OCI-LY7 (cell line): ENCODE data around the gene ADCY7. TPM values are rescaled to one million over a fixed set of nuclear protein-coding genes. Genes with fewer than 3 reads are reported as not detected.

Experiments used
- BruUV-seq: library from RNA; stranded (reverse); fragments of 400-500 nt; replicated peaks from 2 replicates; lab custom pipeline; 2021; lab: Mats Ljungman, UMichigan
- CTCF ChIA-PET: fragments of 300-600 bp; sonication (Branson Sonifier 250); formaldehyde crosslinking; loops from one replicate; lab custom pipeline; 2022; ENCODE audit warnings: antibody characterized with exemption; ENCODE audit not compliant: unreplicated experiment; lab: Charles Lee
- POLR2A ChIA-PET: fragments of 300-600 bp; sonication (Branson Sonifier 250); formaldehyde crosslinking; loops from one replicate; lab custom pipeline; 2022; ENCODE audit warnings: antibody characterized with exemption; lab: Charles Lee
- DNase-seq: peaks from one replicate; pipeline ENCODE4 v3.0.0-alpha.2; 2015; ENCODE audit warnings: low spot score
- H2AFZ ChIP-seq: fragments of 200-600 bp; sonication (generic), shearing (Covaris generic); 2 replicates; pipeline ENCODE4 v1.6.1; 2014; ENCODE audit warnings: mild to moderate bottlenecking, antibody characterized with exemption, low read length, moderate library complexity
- H3K27ac ChIP-seq: fragments of 200-600 bp; sonication (generic); 2 replicates; pipeline ENCODE4 v1.5.1; 2014; ENCODE audit warnings: mixed run types, low read depth, mild to moderate bottlenecking, moderate library complexity, low read length, inconsistent platforms; ENCODE audit not compliant: poor library complexity, severe bottlenecking
- H3K36me3 ChIP-seq: fragments of 200-600 bp; sonication (generic); 2 replicates; pipeline ENCODE4 v1.6.1; 2014; ENCODE audit warnings: mild to moderate bottlenecking, antibody characterized with exemption, low read length, moderate library complexity, mixed read lengths; ENCODE audit not compliant: insufficient read depth
- H3K4me1 ChIP-seq: fragments of 200-600 bp; sonication (generic); 2 replicates; pipeline ENCODE4 v1.5.1; 2014; ENCODE audit warnings: mild to moderate bottlenecking, low read length; ENCODE audit not compliant: insufficient read depth, poor library complexity, severe bottlenecking
- H3K4me2 ChIP-seq: fragments of 200-600 bp; sonication (generic); 2 replicates; pipeline ENCODE4 v1.6.1; 2014; ENCODE audit warnings: mild to moderate bottlenecking, low read length
- H3K4me3 ChIP-seq: fragments of 200-600 bp; sonication (generic); 2 replicates; pipeline ENCODE4 v1.5.1; 2014; ENCODE audit warnings: mild to moderate bottlenecking, low read depth, low read length; ENCODE audit not compliant: poor library complexity, severe bottlenecking
- H3K79me2 ChIP-seq: fragments of 200-600 bp; sonication (generic); 2 replicates; pipeline ENCODE4 v1.6.1; 2016; ENCODE audit warnings: low read depth, mild to moderate bottlenecking, low read length, moderate library complexity, mixed read lengths; ENCODE audit not compliant: insufficient read depth
- H3K9me2 ChIP-seq: fragments of 200-600 bp; sonication (generic); 2 replicates; pipeline ENCODE4 v1.6.1; 2016; ENCODE audit warnings: mild to moderate bottlenecking, low read length, mixed read lengths; ENCODE audit not compliant: insufficient read depth
- H3K9me3 ChIP-seq: fragments of 200-600 bp; sonication (generic); 2 replicates; pipeline ENCODE4 v1.6.1; 2014; ENCODE audit warnings: mild to moderate bottlenecking, mixed run types, low read length, mixed read lengths
- H4K20me1 ChIP-seq: fragments of 200-600 bp; sonication (generic); 2 replicates; pipeline ENCODE4 v1.6.1; 2014; ENCODE audit warnings: mild to moderate bottlenecking, antibody characterized with exemption, low read length, moderate library complexity, mixed read lengths; ENCODE audit not compliant: insufficient read depth
- CTCF ChIP-seq: fragments of 200-600 bp; sonication (generic); conservative IDR thresholded peaks from 2 replicates; pipeline ENCODE4 v1.5.1; 2014; ENCODE audit warnings: mild to moderate bottlenecking, antibody characterized with exemption, low read length, moderate library complexity, mixed read lengths
- EZH2phosphoT487 ChIP-seq: fragments of 200-600 bp; sonication (generic); IDR thresholded peaks from 2 replicates; pipeline ENCODE4 v1.6.1; 2018; ENCODE audit warnings: low read depth, borderline replicate concordance, mild to moderate bottlenecking, mixed run types, antibody characterized with exemption, low read length, moderate library complexity, mixed read lengths
- intact Hi-C: fragments of 100-400 bp; cut with micrococcal nuclease; formaldehyde crosslinking; loops from one replicate; pipeline ENCODE4 v1.10.0; 2022; ENCODE audit not compliant: unreplicated experiment
- total RNA-seq, 2 experiments: library from RNA; depleted of rRNA in 1 of 2; stranded (reverse); fragments of >200 nt in 1 of 2; shearing (Covaris generic) in 1 of 2; gene quantifications; 2 replicates each; pipeline ENCODE4 v1.2.3, GENCODE V29; 2014 to 2022

ADCY7 gene
- total RNA-seq, 2 experiments from 2014 or later, result 49.9 to 77.7 TPM

GRCh38 chr16:50272111-50272571 is 5.8 kb downstream of the ADCY7 start:
- no peak overlapping the region for H3K4me2 ChIP-seq
- no TSS peak for BruUV-seq
- ChIA-PET CTCF (interaction anchor here (0.5 to 2.1 kb wide), 2 partner anchors 10 to 85 kb away, joined by 3 to 4 read pairs; no protein-coding TSS in a partner anchor), POLR2A (interaction anchor here (0.9 kb wide), 1 partner anchor 12 kb away, joined by 6 read pairs; no protein-coding TSS in a partner anchor)
- no peak for TF ChIP-seq EZH2phosphoT487
- TF ChIP-seq CTCF, result no peak
- intact Hi-C loops, result no loop called here
- peaks cover 42% of the 10 kb centered on the region for H3K79me2 ChIP-seq
- no peak overlapping the region for H3K4me3 ChIP-seq
- H3K9me2 ChIP-seq, result no peaks in the 10 kb centered on the region
- DNase-seq, result no peak
- peaks cover 4% of the 10 kb centered on the region for H3K36me3 ChIP-seq
- H4K20me1 ChIP-seq, result peaks cover 3% of the 10 kb centered on the region; the same call in 1 of the 2 replicates
- H3K4me1 ChIP-seq, result peaks cover 75% of the 10 kb centered on the region
- no peak overlapping the region for H3K27ac ChIP-seq
- no peaks in the 10 kb centered on the region; the same call in 1 of the 2 replicates for H3K9me3 ChIP-seq
- H2AFZ ChIP-seq, result no peak overlapping the region

GRCh38 chr16:50272687-50273381 is 6.5 kb downstream of the ADCY7 start:
- intact Hi-C loops, result no loop called here
- Histone ChIP-seq H3K4me3 (no peak overlapping the region), H3K4me1 (peaks cover 69% of the 10 kb centered on the region)

More at GRCh38 chr16:50272687-50273381, 6.5 kb downstream of the ADCY7 start:
- Histone ChIP-seq H3K36me3 (peaks cover 7% of the 10 kb centered on the region), H3K27ac (peak overlapping the region; percentile 80), H2AFZ (no peak overlapping the region), H3K79me2 (peaks cover 41% of the 10 kb centered on the region), H3K9me3 (no peaks in the 10 kb centered on the region; the same call in 1 of the 2 replicates), H3K9me2 (no peaks in the 10 kb centered on the region), H4K20me1 (peaks cover 5% of the 10 kb centered on the region; the same call in 1 of the 2 replicates), H3K4me2 (no peak overlapping the region; the same call in 1 of the 2 replicates)
- CTCF ChIA-PET, result interaction anchor here (0.5 to 2.1 kb wide), 3 partner anchors 10 to 469 kb away, joined by 3 to 4 read pairs (median 4); partner anchors contain the start of gene CYLD
- POLR2A ChIA-PET, result interaction anchor here (0.9 to 3.5 kb wide), 3 partner anchors 10 to 13 kb away, joined by 6 to 21 read pairs (median 12); no protein-coding TSS in a partner anchor
- DNase-seq, result no peak
- TF ChIP-seq EZH2phosphoT487 (no peak), CTCF (no peak)
- BruUV-seq, result no TSS peak
